GM21619 (cell line): ENCODE data around the gene ADCY10.
"Not testable (repeated sequence)": the region's sequence is repeated elsewhere in the genome, so short reads cannot be mapped to it uniquely, and the experiment has no call there.

Experiments
- ATAC-seq: cut with Tn5 transposase; IDR thresholded peaks from one replicate; pipeline ENCODE4 v1.9.1; 2021; ENCODE audit not compliant: unreplicated experiment

ADCY10 gene

GRCh38 chr1:167815650-167816049, 98.3 kb downstream of the ADCY10 start:
- ATAC-seq = no peak

GRCh38 chr1:167812972-167813371, 101.0 kb downstream of the ADCY10 start:
- no peak for ATAC-seq

GRCh38 chr1:167808690-167809089, 105.2 kb downstream of the ADCY10 start:
- no peak for ATAC-seq

GRCh38 chr1:167808104-167808503, 105.8 kb downstream of the ADCY10 start:
- ATAC-seq = no peak

DNA sequence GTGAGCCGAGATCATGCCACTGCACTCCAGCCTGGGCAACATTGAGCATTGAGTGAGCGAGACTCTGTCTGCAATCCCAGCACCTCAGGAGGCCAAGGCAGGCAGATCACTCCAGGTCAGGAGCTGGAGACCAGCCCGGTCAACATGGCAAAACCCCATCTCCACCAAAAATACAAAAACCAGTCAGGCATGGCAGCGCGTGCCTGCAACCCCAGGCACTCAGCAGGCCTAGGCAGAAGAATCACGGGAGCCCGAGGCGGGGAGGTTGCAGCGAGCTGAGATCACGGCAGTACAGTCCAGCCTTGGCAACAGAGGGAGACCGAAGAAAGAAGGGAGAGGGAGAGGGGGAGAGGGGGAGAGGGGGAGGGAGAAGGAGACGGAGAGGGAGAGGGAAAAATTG, 107.3 kb downstream of the ADCY10 start:
- ATAC-seq = not testable (repeated sequence)

DNA sequence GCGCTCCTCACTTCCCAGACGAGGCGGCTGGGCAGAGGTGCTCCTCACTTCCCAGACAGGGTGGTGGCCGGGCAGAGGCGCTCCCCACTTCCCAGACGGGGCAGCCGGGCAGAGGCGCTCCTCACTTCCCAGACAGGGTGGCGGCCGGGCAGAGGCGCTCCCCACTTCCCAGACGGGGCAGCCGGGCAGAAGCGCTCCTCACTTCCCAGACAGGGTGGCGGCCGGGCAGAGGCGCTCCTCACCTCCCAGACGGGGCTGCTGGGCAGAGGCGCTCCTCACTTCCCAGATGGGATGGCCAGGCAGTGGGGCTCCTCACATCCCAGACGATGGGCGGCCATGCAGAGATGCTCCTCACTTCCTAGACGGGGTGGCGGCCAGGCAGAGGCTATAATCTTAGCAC, 107.7 kb downstream of the ADCY10 start:
- not testable (repeated sequence) for ATAC-seq

GRCh38 chr1:167805041-167805556, 108.8 kb downstream of the ADCY10 start:
- peak; percentile 50 for ATAC-seq

DNA sequence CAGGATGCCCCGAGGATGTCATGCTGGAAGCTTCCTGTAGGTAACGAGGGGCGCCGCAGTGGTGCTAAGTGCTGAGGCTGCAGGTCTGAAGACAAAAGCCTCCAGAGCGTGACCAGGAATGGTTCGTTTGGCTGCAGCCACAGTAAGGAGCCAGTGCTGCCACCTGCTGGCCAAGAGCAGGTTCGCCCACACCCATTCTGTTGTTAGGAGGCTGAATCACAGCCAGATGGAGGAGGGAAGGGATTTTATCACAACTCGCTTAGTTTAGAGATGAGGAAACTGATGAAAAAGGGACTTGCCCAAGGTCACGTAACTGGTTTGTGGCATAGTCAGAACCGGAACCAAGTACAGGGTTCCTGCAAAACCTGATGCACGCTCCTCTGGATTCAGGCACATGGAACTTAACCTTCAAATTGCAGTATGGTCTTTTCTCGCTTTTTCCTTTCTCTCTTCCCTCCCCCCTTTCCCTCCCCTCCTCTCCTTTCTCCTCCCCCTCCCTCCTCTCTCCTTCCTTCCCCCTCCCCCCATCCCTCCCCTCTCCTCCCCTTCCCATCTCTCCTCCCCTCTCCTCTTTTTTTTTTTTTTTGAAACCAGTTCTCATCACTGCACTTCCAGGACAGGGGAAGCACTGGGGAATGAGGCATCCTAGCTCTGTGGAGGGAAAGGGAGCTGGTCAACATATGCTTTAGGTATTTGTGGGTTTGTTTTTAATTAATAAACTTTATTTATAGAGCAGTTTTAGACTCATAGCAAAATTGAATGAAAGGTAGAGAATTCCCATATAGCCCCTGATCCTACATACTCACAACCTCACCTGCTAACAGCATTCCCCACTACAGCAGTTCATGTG, 110.4 kb downstream of the ADCY10 start:
- ATAC-seq = peak; percentile 87

GRCh38 chr1:167802235-167802634, 111.7 kb downstream of the ADCY10 start:
- ATAC-seq = no peak

GRCh38 chr1:167800251-167800650, 113.7 kb downstream of the ADCY10 start:
- no peak for ATAC-seq

DNA sequence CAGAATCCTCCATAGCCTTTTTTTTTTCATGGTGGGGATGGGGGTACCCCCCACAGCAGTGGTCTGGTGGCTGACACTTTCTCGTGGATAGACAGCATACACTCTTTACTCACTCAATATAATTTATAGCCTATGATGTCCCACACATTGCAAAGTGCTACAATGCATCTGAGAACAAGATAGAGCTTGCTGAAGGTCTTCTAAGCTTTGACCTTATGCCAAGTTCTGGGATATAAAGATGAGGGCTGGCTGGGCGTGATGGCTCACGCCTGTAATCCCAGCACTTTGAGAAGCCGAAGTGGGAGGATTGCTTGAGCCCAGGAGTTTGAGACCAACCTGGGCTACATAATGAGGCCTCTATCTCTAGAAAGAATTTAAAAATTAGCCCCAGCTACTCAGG, 114.2 kb downstream of the ADCY10 start:
- ATAC-seq = no peak

- ATAC-seq = no peak
Observed at GRCh38 chr1:167798952-167799351, 115.0 kb downstream of the ADCY10 start.

- ATAC-seq = no peak
Observed at GRCh38 chr1:167797015-167797414, 116.9 kb downstream of the ADCY10 start.

GRCh38 chr1:167795810-167796740, 117.9 kb downstream of the ADCY10 start:
- no peak for ATAC-seq

- no peak for ATAC-seq
Observed at GRCh38 chr1:167794043-167794442, 119.9 kb downstream of the ADCY10 start.

DNA sequence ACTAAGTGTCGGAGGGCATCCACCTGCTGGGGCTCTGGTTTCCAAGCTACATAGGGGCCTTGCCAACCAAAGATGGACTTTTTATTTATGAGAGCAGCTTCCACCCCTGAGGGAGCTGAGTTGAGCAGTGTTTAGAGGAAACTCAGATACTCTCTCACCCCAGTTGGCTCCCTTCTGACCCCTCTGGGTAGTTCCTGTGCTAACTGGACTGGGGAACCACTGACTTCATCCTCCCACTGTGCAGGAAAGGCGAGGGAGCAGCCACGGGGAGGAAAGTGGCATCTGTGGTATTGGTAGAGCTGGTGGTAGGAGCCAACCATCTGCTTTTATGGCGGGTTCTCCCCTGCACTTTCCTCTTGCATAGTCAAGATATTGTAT, 121.8 kb downstream of the ADCY10 start:
- ATAC-seq = no peak

- no peak for ATAC-seq
Observed at GRCh38 chr1:167791281-167792187, 122.4 kb downstream of the ADCY10 start.

- ATAC-seq = no peak
Observed at GRCh38 chr1:167790117-167790516, 123.8 kb downstream of the ADCY10 start.

DNA sequence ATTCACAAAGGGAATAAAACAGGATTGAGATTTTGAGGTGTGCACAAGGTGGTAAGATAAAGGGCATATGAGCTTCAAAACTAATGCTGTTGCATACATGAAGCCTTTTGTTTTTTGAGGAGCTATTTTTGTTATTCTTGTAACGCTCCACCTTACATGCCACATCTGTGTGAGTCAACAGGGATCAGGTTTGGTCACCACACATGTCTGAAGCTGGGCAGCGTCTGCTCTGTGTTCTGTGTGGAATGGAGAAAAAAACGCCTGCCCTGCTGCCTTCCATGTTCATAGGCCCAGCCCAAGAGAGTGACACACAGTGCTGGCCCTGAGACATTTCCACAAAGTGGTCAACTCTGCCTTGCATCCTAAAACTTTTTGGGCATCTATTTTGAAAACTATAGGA, 124.4 kb downstream of the ADCY10 start:
- no peak for ATAC-seq

DNA sequence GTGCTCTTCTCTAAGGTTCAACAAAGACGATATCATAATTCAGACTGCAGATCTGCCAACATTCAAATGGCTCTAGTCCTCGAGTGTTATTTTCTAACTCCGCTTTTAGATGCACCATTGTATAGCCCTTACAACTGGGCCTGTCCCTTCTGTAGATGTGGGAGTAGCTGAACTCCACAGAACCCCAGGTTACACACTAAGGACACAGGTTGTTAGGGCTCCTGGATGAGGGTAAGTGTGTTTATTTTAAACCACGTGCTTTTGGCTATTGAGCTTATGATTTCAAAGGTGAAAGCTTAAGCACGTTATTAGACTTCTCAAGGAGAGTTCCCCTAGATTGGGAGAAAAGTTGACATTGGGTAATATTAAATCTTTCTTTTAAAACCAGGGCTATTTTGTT, 127.4 kb downstream of the ADCY10 start:
- no peak for ATAC-seq
